ENCODE data around the gene GPR152.
A peak's percentile ranks its signal among the peaks of the same experiment; 100 is the strongest.

Gene GPR152

DNA sequence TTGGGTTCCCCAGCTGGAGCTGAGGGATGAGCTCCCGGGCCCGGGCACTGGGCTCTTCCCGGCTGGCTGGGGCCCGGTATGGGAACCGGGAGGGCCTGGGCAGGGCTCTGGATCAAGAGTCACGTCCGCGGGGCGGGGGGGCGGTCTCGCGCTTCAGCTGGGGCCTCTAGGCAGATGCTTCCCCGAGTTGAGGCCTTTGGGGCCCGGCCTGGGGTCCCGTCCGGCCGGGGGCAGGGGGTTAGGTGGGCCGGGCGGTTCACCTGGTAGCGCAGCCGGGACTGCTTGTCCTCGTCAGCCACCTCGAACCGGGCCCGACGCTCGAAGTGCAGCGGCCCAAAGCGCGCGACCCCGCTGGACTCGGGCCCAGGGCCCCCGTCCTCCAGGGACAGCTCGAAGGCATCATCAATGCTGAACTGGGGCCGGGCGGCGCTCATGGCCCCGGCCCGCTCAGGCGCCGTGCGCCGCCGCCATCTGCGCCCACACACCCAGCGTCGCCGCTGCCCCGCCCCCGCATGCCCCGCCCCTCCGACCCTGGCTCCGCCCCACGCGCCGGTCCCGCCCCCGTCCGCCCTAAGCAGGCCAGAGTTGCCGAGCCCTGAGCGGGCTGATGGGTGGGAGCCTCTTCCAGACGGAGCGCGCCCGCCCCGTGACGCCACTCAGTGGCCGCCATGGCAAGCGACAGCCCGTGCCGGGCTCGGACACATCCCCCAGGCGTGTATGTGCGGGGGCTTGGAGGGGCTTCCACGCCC lies 16.4 kb upstream of the GPR152 start, which contains the start of gene TMEM134:
Gene TMEM134, minus strand, starts transcription at position 493 of the 749 bp plus-strand sequence. Its CDS starts 59 bp downstream, at position 434.
- H3K4me3 ChIP-seq (replicated peaks; ENCODE audit: insufficient read depth, low read length), result peak within 1 kb of the TSS; percentile 65
- peak within 1 kb of the TSS; percentile 72 for H3K27ac ChIP-seq (replicated peaks)
- TF ChIP-seq SPI1 (IDR thresholded peaks at IDR 0.05; ENCODE audit: borderline replicate concordance, low read depth) (no peak), POLR2AphosphoS5 (IDR thresholded peaks at IDR 0.05; ENCODE audit: low read depth) (peak; percentile 90), GABPA (IDR thresholded peaks at IDR 0.05; ENCODE audit: low read depth) (no peak)
- TF ChIP-seq, protein P1, sequence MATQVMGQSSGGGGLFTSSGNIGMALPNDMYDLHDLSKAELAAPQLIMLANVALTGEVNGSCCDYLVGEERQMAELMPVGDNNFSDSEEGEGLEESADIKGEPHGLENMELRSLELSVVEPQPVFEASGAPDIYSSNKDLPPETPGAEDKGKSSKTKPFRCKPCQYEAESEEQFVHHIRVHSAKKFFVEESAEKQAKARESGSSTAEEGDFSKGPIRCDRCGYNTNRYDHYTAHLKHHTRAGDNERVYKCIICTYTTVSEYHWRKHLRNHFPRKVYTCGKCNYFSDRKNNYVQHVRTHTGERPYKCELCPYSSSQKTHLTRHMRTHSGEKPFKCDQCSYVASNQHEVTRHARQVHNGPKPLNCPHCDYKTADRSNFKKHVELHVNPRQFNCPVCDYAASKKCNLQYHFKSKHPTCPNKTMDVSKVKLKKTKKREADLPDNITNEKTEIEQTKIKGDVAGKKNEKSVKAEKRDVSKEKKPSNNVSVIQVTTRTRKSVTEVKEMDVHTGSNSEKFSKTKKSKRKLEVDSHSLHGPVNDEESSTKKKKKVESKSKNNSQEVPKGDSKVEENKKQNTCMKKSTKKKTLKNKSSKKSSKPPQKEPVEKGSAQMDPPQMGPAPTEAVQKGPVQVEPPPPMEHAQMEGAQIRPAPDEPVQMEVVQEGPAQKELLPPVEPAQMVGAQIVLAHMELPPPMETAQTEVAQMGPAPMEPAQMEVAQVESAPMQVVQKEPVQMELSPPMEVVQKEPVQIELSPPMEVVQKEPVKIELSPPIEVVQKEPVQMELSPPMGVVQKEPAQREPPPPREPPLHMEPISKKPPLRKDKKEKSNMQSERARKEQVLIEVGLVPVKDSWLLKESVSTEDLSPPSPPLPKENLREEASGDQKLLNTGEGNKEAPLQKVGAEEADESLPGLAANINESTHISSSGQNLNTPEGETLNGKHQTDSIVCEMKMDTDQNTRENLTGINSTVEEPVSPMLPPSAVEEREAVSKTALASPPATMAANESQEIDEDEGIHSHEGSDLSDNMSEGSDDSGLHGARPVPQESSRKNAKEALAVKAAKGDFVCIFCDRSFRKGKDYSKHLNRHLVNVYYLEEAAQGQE (IDR thresholded peaks at IDR 0.05; ENCODE audit: insufficient replicate concordance, low read depth), result peak; percentile 11
- TF ChIP-seq, protein P2, sequence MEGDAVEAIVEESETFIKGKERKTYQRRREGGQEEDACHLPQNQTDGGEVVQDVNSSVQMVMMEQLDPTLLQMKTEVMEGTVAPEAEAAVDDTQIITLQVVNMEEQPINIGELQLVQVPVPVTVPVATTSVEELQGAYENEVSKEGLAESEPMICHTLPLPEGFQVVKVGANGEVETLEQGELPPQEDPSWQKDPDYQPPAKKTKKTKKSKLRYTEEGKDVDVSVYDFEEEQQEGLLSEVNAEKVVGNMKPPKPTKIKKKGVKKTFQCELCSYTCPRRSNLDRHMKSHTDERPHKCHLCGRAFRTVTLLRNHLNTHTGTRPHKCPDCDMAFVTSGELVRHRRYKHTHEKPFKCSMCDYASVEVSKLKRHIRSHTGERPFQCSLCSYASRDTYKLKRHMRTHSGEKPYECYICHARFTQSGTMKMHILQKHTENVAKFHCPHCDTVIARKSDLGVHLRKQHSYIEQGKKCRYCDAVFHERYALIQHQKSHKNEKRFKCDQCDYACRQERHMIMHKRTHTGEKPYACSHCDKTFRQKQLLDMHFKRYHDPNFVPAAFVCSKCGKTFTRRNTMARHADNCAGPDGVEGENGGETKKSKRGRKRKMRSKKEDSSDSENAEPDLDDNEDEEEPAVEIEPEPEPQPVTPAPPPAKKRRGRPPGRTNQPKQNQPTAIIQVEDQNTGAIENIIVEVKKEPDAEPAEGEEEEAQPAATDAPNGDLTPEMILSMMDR (IDR thresholded peaks at IDR 0.05; ENCODE audit: insufficient read depth, low read length), result peak; percentile 30
- peak; percentile 89 to 90 for DNase-seq (ENCODE audit: low read depth in 1 of 2, low spot score in 1 of 2)
- no peaks in the 10 kb centered on the region for H3K27me3 ChIP-seq (ENCODE audit: insufficient read depth, poor library complexity, severe bottlenecking)

DNA sequence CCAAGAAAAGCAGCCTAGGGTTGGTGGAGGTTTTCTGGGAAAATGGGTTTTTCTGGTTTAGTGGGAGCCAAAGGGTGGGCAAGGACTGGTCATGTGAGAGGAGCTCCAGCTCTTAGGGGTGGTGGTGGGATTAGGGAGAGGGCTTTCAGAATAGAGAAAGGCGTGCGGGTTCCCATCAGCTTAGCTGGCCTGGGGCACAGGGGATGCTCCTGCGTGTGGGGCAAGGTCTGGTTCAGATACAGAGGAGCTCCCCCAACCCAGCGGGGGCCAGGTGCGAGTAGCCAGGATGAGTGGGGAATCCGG lies 15.9 kb upstream of the GPR152 start:
- no peaks in the 10 kb centered on the region for H3K27me3 ChIP-seq (ENCODE audit: insufficient read depth, poor library complexity, severe bottlenecking)
- TF ChIP-seq, protein P2 (IDR thresholded peaks at IDR 0.05; ENCODE audit: insufficient read depth, low read length), result no peak
- no peak for TF ChIP-seq SPI1 (IDR thresholded peaks at IDR 0.05; ENCODE audit: borderline replicate concordance, low read depth)
- no peak for TF ChIP-seq POLR2AphosphoS5 (IDR thresholded peaks at IDR 0.05; ENCODE audit: low read depth)
- TF ChIP-seq GABPA (IDR thresholded peaks at IDR 0.05; ENCODE audit: low read depth), result no peak
- TF ChIP-seq, protein P1 (IDR thresholded peaks at IDR 0.05; ENCODE audit: insufficient replicate concordance, low read depth), result no peak
- peak overlapping the region; percentile 49 for H3K27ac ChIP-seq (replicated peaks)
- no peak for DNase-seq (ENCODE audit: low read depth in 1 of 2, low spot score in 1 of 2)
- H3K4me3 ChIP-seq (replicated peaks; ENCODE audit: insufficient read depth, low read length), result peak overlapping the region; percentile 65

DNA sequence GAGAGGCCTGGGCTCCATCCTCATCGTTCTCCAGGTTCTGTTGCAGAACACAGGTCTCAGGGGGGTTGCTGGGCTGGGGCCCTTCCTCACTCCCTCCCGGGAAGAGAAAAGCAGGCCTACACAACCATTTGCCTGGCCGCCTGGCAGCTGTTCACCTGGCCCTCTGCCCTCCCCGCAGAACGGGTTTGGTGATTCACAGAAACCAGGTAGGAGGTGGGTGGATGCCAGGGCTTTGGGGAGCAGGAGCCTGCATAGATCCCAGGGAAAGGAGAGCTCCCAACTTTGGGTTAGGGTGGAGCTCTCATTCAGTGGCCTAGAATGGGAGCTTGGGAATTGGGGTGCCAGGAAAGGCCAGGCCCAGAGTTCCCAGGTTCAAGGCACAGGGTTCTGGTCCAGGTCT lies 15.5 kb upstream of the GPR152 start:
- no peak for DNase-seq (ENCODE audit: low read depth in 1 of 2, low spot score in 1 of 2)
- H3K27me3 ChIP-seq (ENCODE audit: insufficient read depth, poor library complexity, severe bottlenecking), result no peaks in the 10 kb centered on the region
- TF ChIP-seq, protein P1 (IDR thresholded peaks at IDR 0.05; ENCODE audit: insufficient replicate concordance, low read depth), result no peak
- TF ChIP-seq POLR2AphosphoS5 (IDR thresholded peaks at IDR 0.05; ENCODE audit: low read depth), result no peak
- TF ChIP-seq SPI1 (IDR thresholded peaks at IDR 0.05; ENCODE audit: borderline replicate concordance, low read depth), result no peak
- TF ChIP-seq, protein P2 (IDR thresholded peaks at IDR 0.05; ENCODE audit: insufficient read depth, low read length), result no peak
- no peak for TF ChIP-seq GABPA (IDR thresholded peaks at IDR 0.05; ENCODE audit: low read depth)
- H3K27ac ChIP-seq (replicated peaks), result no peak overlapping the region
- H3K4me3 ChIP-seq (replicated peaks; ENCODE audit: insufficient read depth, low read length), result peak overlapping the region; percentile 65
